Fibroblast of lung (primary cell): ENCODE data around the gene PRPF8. TPM values are rescaled to one million over a fixed set of nuclear protein-coding genes. Genes with fewer than 3 reads are reported as not detected.

ENCODE experiments used
- DNase-seq, 2 donors: peaks; one replicate each; pipeline versions ENCODE4 v3.0.0 to v3.0.0-alpha.2; 2010; ENCODE audit warnings: low read depth in 2 of 2
- H2AFZ ChIP-seq: 2 replicates; pipeline ENCODE4 v1.5.1; 2012; ENCODE audit warnings: low read length, control low read depth, inconsistent platforms
- H3K27ac ChIP-seq: 2 replicates; pipeline ENCODE4 v1.5.1; 2011; ENCODE audit warnings: low read length, control low read depth; ENCODE audit not compliant: insufficient read depth
- H3K27me3 ChIP-seq: 2 replicates; pipeline ENCODE4 v1.5.1; 2011; ENCODE audit warnings: mild to moderate bottlenecking, low read length; ENCODE audit not compliant: control insufficient read depth, insufficient read depth
- H3K36me3 ChIP-seq: 2 replicates; pipeline ENCODE4 v1.5.1; 2011; ENCODE audit warnings: low read length; ENCODE audit not compliant: control insufficient read depth, insufficient read depth
- H3K4me1 ChIP-seq: 2 replicates; pipeline ENCODE4 v1.5.1; 2011; ENCODE audit warnings: low read length; ENCODE audit not compliant: control insufficient read depth, insufficient read depth; ENCODE audit errors: extremely low read depth
- H3K4me2 ChIP-seq: 2 replicates; pipeline ENCODE4 v1.5.1; 2011; ENCODE audit warnings: low read length, control low read depth; ENCODE audit not compliant: insufficient read depth; ENCODE audit errors: extremely low read depth
- H3K4me3 ChIP-seq, 4 experiments: fragments of 200-600 bp in 1 of 4; sonication (generic) in 1 of 4; replicated peaks in 1 of 4; 2 replicates each; pipeline ENCODE4 v1.5.1; 2011 to 2016; ENCODE audit warnings: low read length in 4 of 4, low read depth in 3 of 4, mild to moderate bottlenecking in 3 of 4, control low read depth in 2 of 4, inconsistent platforms in 1 of 4, mixed read lengths in 1 of 4; ENCODE audit not compliant: insufficient read depth in 1 of 4; ENCODE audit errors: control extremely low read depth in 1 of 4
- H3K79me2 ChIP-seq: 2 replicates; pipeline ENCODE4 v1.5.1; 2012; ENCODE audit warnings: mild to moderate bottlenecking, low read length, inconsistent platforms; ENCODE audit not compliant: control insufficient read depth, insufficient read depth
- H3K9ac ChIP-seq: 2 replicates; pipeline ENCODE4 v1.5.1; 2011; ENCODE audit warnings: mild to moderate bottlenecking, low read length, control low read depth; ENCODE audit not compliant: insufficient read depth
- H3K9me3 ChIP-seq: 2 replicates; pipeline ENCODE4 v1.5.1; 2012; ENCODE audit warnings: low read depth, low read length; ENCODE audit not compliant: control insufficient read depth, insufficient read depth
- H4K20me1 ChIP-seq: 2 replicates; pipeline ENCODE4 v1.5.1; 2011; ENCODE audit warnings: low read length; ENCODE audit not compliant: control insufficient read depth, insufficient read depth; ENCODE audit errors: extremely low read depth
- CTCF ChIP-seq, 2 donors: IDR thresholded peaks in 1 of 2; conservative IDR thresholded peaks in 1 of 2; 1 replicate in 1 of 2; 2 replicates in 1 of 2; pipeline ENCODE4 v1.5.1; 2011 to 2012; ENCODE audit warnings: low read length in 2 of 2, control low read depth in 1 of 2, inconsistent platforms in 1 of 2, low read depth in 1 of 2, mild to moderate bottlenecking in 1 of 2
- EZH2 ChIP-seq: IDR thresholded peaks from 2 replicates; pipeline ENCODE4 v1.5.1; 2012; ENCODE audit warnings: low read length, control low read depth, mild to moderate bottlenecking; ENCODE audit errors: missing control alignments
- polyA plus RNA-seq, 2 donors: library from polyadenylated mRNA; depleted of rRNA in 1 of 2; stranded (reverse) in 1 of 2; unstranded in 1 of 2; fragments of >200 nt; gene quantifications; 2 replicates each; pipeline ENCODE4 v1.2.1, GENCODE V29; 2011 to 2012; ENCODE audit warnings: missing spikeins in 1 of 2
- total RNA-seq: library from RNA; depleted of rRNA; stranded (reverse); fragments of >200 nt; gene quantifications from 2 replicates; pipeline ENCODE4 v1.2.1, GENCODE V29; 2014

PRPF8 gene
- total and polyA plus RNA-seq, 2 donors (not counting 1 experiment from before 2014, with no cell fraction given) = 88.9 to 122 TPM

DNA sequence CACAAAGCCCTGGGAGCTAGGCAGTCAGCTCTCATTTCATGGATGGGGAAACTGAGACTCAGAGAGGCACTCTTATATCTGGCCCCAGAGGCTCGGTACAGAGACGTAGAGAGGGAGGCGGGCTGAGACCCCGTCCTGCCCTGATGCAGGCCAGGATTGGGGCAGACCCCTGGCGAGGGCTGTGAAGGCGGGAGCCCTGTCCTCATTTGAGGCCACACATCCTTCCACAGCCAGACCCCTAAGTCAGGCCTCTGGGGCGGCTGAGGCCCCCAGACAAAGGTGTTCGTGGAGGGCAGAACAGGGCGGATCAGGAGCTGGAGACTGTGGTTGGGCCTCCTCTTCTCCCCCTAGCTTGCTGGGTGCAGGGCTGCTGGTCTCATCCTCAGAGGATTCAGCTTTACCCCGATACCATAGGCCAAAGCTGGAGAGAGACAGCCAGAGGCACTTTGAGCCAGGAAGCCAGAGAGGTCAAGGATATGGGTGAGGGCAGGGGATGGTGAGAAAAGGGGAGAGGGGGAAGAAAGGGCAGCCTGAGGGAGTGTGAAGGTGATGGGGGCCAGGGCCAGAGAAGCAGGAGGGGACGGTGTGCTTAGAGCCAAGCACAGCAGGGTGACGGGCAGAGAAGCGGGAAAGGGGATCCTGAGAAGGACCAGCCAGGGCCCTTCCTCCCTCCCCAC is 38.3 kb downstream of the PRPF8 start:
- no peak for TF ChIP-seq EZH2
- TF ChIP-seq CTCF (conservative IDR thresholded peaks at IDR 0.05 in 1 of 2, IDR thresholded peaks at IDR 0.05 in 1 of 2; ENCODE audit: low read depth in 1 of 2, low read length in 2 of 2) = no peak
- no peak overlapping the region for H2AFZ ChIP-seq
- H3K27ac ChIP-seq = no peak overlapping the region
- no peak for DNase-seq
- peaks cover 6% of the 10 kb centered on the region for H3K36me3 ChIP-seq
- no peaks in the 10 kb centered on the region for H3K9me3 ChIP-seq
- no peak overlapping the region for H3K9ac ChIP-seq
- no peaks in the 10 kb centered on the region for H3K27me3 ChIP-seq
- no peak overlapping the region for H3K4me2 ChIP-seq
- H3K4me3 ChIP-seq = no peak overlapping the region
- H3K79me2 ChIP-seq = no peaks in the 10 kb centered on the region
- H3K4me1 ChIP-seq = peaks cover 25% of the 10 kb centered on the region
- H4K20me1 ChIP-seq = no peaks in the 10 kb centered on the region

DNA sequence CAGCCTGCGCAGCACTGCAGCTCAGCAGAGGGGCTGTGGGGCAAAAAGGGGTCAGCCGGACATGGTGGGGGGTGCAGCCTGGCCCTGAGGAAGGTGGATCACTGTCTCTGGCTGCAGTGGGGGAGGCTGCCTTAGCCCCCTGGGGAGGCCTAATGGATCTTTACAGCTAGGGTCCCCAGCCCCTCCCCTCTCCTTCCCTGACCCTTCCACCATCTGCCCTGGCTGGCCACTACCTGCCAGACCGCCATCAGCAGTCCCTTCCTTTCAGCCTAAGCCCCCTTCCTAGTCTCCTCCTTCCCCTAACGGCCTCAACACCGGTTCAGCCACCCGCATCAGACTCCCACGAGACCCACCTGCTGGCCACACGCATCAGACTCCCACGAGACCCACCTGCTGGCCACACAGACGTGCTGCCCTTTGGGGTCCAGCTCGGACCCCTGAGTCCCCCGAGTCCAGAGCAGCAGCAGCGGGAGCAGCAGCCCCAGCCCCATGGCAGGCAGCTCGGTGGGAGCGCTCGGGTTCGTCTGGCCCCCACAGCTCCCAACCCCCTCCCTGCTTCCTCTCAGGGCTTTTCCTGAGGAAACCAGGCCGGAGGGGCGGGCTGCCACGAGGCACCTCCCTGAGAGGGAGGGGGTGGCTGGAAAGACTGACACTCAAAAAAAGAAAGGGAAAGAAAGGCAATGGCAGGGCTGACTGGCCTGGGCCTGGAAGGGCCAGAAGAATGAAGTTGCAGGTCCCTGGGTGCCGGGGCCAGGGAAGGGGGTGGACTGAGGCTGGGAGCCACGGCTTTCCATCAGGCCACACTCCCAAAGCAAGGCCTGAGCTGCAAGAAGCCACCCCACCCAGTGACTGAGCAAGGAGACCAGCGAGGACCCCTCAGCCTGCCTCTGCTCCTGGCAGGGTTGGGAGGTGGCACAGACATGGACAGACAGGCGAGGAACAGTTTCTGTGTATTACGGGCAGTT is 39.2 kb downstream of the PRPF8 start, which contains the start of gene SCARF1:
Gene SCARF1 (minus strand): TSS at position 526 of the 965 bp plus-strand sequence. CDS start 35 bp downstream, at position 491.
- DNase-seq = no peak
- Histone ChIP-seq H3K9ac (peak within 1 kb of the TSS; percentile 42), H3K27me3 (no peaks in the 10 kb centered on the region), H3K4me2 (no peak within 1 kb of the TSS), H3K27ac (peak within 1 kb of the TSS; percentile 12), H3K36me3 (no peaks in the 10 kb centered on the region), H3K4me1 (peaks cover 25% of the 10 kb centered on the region), H3K79me2 (no peaks in the 10 kb centered on the region), H4K20me1 (no peaks in the 10 kb centered on the region), H2AFZ (no peak within 1 kb of the TSS), H3K9me3 (no peaks in the 10 kb centered on the region), H3K4me3 (no peak within 1 kb of the TSS)
- TF ChIP-seq EZH2 (no peak), CTCF (conservative IDR thresholded peaks at IDR 0.05 in 1 of 2, IDR thresholded peaks at IDR 0.05 in 1 of 2; ENCODE audit: low read depth in 1 of 2, low read length in 2 of 2) (no peak)

DNA sequence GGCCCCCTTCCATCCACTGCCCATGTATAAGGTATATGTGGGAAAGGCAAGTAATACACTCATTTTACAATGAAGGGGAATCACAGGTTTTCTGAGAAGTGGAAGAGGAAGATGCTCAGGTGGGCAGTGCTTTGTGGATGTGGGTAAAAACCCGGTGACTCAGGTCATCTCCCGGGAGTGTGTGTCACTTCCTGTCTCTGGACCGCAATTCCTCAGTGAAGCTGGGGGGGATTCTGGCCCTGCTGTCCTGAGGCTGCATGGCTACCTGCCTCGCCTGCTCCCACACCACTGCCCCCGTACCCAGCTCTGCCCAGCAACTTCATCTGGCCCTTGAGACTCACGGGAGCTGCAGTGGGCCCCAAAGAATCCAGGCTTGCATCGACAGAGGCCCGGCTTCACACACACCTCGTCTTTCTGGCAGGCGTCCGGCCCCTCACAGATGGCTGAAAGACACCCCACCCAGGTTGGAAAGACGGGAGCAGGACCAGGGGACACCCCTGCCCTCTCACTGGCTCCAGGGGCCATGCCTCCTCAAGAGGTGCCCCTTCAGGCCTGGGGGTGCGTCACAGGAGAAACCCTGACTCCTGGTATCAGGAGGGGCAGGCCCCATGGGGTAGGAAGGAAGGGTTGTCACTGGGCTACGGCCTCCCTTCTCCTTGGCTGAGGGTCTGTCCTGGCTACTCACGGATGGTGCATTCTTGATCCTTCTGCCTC is 40.0 kb downstream of the PRPF8 start:
- Histone ChIP-seq H3K4me2 (no peak overlapping the region), H3K79me2 (no peaks in the 10 kb centered on the region), H3K4me1 (peaks cover 19% of the 10 kb centered on the region), H3K27ac (peak overlapping the region; percentile 47), H4K20me1 (no peaks in the 10 kb centered on the region), H3K9ac (no peak overlapping the region), H3K9me3 (no peaks in the 10 kb centered on the region), H3K36me3 (no peaks in the 10 kb centered on the region), H3K27me3 (no peaks in the 10 kb centered on the region), H2AFZ (no peak overlapping the region), H3K4me3 (no peak overlapping the region)
- TF ChIP-seq EZH2 (no peak), CTCF (conservative IDR thresholded peaks at IDR 0.05 in 1 of 2, IDR thresholded peaks at IDR 0.05 in 1 of 2; ENCODE audit: low read depth in 1 of 2, low read length in 2 of 2) (no peak)
- peak in 1 of 2 donors; percentile 67 for DNase-seq
